ENCODE results near the gene MORC4. TPM values are rescaled to one million over a fixed set of nuclear protein-coding genes. Genes with fewer than 3 reads are reported as not detected.

The MORC4 gene
- 0.63 and 1.3 TPM in 2 replicates for polyA plus RNA-seq

GRCh38 chrX:107000013-107000515 is at the start of gene MORC4:
Gene MORC4, minus strand, starts transcription at chrX:107000212. Its CDS starts 243 bp downstream, at chrX:106999969.

GRCh38 chrX:106919932-106920452 is 80.0 kb downstream of the MORC4 start, which contains the start of gene CLDN2:
Gene CLDN2, plus strand, starts transcription at chrX:106920402. Its CDS starts 7,827 bp downstream, at chrX:106928229.

GRCh38 chrX:106903291-106903824 is 96.7 kb downstream of the MORC4 start, which contains the start of gene RIPPLY1:
Gene RIPPLY1, minus strand, starts transcription at chrX:106903341. Its CDS starts 54 bp downstream, at chrX:106903287.

Other genes with a start within 250 kb of the MORC4 start
- gene TBC1D8B, start 197.5 kb downstream of the MORC4 start, polyA plus RNA-seq = 1.2 and 5.6 TPM in 2 replicates
- gene RIPPLY1, start 96.9 kb downstream of the MORC4 start, polyA plus RNA-seq = not detected in 2 replicates
- gene CLDN2, start 79.8 kb downstream of the MORC4 start, polyA plus RNA-seq = not detected in 2 replicates
- 15.4 and 27.7 TPM in 2 replicates for gene RBM41, start 118.6 kb upstream of the MORC4 start, polyA plus RNA-seq
- 2.2 and 3.8 TPM in 2 replicates for gene NUP62CL, start 206.2 kb upstream of the MORC4 start, polyA plus RNA-seq
- gene DNAAF6, start 206.4 kb upstream of the MORC4 start, polyA plus RNA-seq = not detected in 2 replicates

All from Purkinje cell (primary cell).